Hepatocyte (in vitro differentiated cells): ENCODE results near the gene RUFY3.

Experiments
- EZH2phosphoT487 ChIP-seq: fragments of 200-600 bp; sonication (generic); IDR thresholded peaks from one replicate; pipeline ENCODE4 v1.6.1; 2018; ENCODE audit warnings: antibody characterized with exemption, mild to moderate bottlenecking, low read depth, moderate library complexity; ENCODE audit not compliant: unreplicated experiment, severe bottlenecking
- TF ChIP-seq, protein P1 (sequence below): fragments of 200-600 bp; sonication (generic); IDR thresholded peaks from 2 replicates; pipeline ENCODE4 v1.5.1; 2016; ENCODE audit warnings: antibody characterized with exemption, mild to moderate bottlenecking; ENCODE audit not compliant: poor library complexity

DNA sequence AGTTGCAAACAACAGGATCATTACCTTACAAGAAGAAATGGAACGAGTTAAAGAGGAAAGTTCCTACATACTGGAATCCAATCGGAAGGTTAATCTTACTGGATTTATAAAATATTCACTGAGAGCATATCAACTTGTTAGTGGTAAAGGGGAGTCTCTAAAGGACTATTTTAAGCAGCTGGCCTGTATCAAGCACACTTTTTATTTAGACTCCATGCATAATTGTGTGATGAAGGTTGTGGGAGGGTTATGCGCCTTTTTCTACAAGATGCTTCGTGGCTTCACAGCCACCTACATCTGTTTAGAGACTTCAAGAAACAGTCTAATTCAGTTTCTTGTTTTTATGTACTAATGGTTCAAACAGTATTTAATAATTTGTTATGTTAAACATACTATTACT is 61.3 kb downstream of the RUFY3 start:
- TF ChIP-seq, protein P1, sequence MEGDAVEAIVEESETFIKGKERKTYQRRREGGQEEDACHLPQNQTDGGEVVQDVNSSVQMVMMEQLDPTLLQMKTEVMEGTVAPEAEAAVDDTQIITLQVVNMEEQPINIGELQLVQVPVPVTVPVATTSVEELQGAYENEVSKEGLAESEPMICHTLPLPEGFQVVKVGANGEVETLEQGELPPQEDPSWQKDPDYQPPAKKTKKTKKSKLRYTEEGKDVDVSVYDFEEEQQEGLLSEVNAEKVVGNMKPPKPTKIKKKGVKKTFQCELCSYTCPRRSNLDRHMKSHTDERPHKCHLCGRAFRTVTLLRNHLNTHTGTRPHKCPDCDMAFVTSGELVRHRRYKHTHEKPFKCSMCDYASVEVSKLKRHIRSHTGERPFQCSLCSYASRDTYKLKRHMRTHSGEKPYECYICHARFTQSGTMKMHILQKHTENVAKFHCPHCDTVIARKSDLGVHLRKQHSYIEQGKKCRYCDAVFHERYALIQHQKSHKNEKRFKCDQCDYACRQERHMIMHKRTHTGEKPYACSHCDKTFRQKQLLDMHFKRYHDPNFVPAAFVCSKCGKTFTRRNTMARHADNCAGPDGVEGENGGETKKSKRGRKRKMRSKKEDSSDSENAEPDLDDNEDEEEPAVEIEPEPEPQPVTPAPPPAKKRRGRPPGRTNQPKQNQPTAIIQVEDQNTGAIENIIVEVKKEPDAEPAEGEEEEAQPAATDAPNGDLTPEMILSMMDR: no peak
- TF ChIP-seq EZH2phosphoT487: no peak
